Inferior parietal cortex (tissue), 1 donor: ENCODE data around the gene BIN2.
"Not testable (repeated sequence)": the region's sequence is repeated elsewhere in the genome, so short reads cannot be mapped to it uniquely, and the experiment has no call there.

Experiments
- DNase-seq: peaks from one replicate; pipeline ENCODE4 v3.0.0-alpha.2; 2016; ENCODE audit errors: extremely low spot score

The BIN2 gene

GRCh38 chr12:51311389-51311788, 12.6 kb downstream of the BIN2 start:
- DNase-seq = no peak

GRCh38 chr12:51307655-51308593, 16.1 kb downstream of the BIN2 start:
- DNase-seq = no peak

- no peak for DNase-seq
These were observed 17.5 kb downstream of the BIN2 start for GRCh38 chr12:51306507-51306906.

GRCh38 chr12:51300768-51301167, 23.2 kb downstream of the BIN2 start:
- DNase-seq = not testable (repeated sequence)

- no peak for DNase-seq
These were observed 28.3 kb downstream of the BIN2 start for GRCh38 chr12:51295651-51296050.

- not testable (repeated sequence) for DNase-seq
These were observed 29.9 kb downstream of the BIN2 start for GRCh38 chr12:51294097-51294496.

- no peak for DNase-seq
These were observed 30.3 kb downstream of the BIN2 start for GRCh38 chr12:51293696-51294095.

- not testable (repeated sequence) for DNase-seq
These were observed 32.1 kb downstream of the BIN2 start for GRCh38 chr12:51291603-51292513.

GRCh38 chr12:51285843-51286242, 38.1 kb downstream of the BIN2 start:
- DNase-seq = no peak

GRCh38 chr12:51281202-51281924, 42.6 kb downstream of the BIN2 start:
- no peak for DNase-seq

GRCh38 chr12:51275088-51275487, 48.9 kb downstream of the BIN2 start:
- no peak for DNase-seq

- not testable (repeated sequence) for DNase-seq
These were observed 51.2 kb downstream of the BIN2 start for GRCh38 chr12:51272810-51273209.

GRCh38 chr12:51270951-51271518, 52.9 kb downstream of the BIN2 start:
- DNase-seq = no peak

GRCh38 chr12:51270067-51270950, 53.7 kb downstream of the BIN2 start, which contains the start of gene SMAGP:
TSS of gene SMAGP (minus strand) at chr12:51270415. CDS start at chr12:51269278, 1,137 bp downstream.
- DNase-seq = no peak

GRCh38 chr12:51269174-51270066, 54.6 kb downstream of the BIN2 start:
- no peak for DNase-seq

- no peak for DNase-seq
These were observed 59.0 kb downstream of the BIN2 start for GRCh38 chr12:51265024-51265423.

- no peak for DNase-seq
These were observed 59.7 kb downstream of the BIN2 start for GRCh38 chr12:51264297-51264696.

GRCh38 chr12:51263341-51263740, 60.6 kb downstream of the BIN2 start:
- no peak for DNase-seq

- DNase-seq = no peak
These were observed 61.2 kb downstream of the BIN2 start for GRCh38 chr12:51262758-51263177.
